Fibroblast of mammary gland (primary cell): ENCODE results near the gene GDF10.
A peak's percentile ranks its signal among the peaks of the same experiment; 100 is the strongest.

Source experiments
- DNase-seq: peaks from one replicate; pipeline ENCODE4 v3.0.0-alpha.2; 2010; ENCODE audit warnings: low read depth
- H3K4me3 ChIP-seq: 2 replicates; pipeline ENCODE4 v1.5.1; 2011; ENCODE audit warnings: low read depth, mild to moderate bottlenecking, low read length, moderate library complexity; ENCODE audit not compliant: control insufficient read depth
- CTCF ChIP-seq: conservative IDR thresholded peaks from 2 replicates; pipeline ENCODE4 v1.5.1; 2011; ENCODE audit warnings: low read depth, low read length, inconsistent platforms; ENCODE audit not compliant: control insufficient read depth, insufficient read depth

The GDF10 gene

GRCh38 chr10:47354165-47354564, 54.2 kb downstream of the GDF10 start:
- TF ChIP-seq CTCF: peak; percentile 13
- peak; percentile 6 for DNase-seq
- no peak overlapping the region for H3K4me3 ChIP-seq

GRCh38 chr10:47354900-47355299, 54.9 kb downstream of the GDF10 start:
- no peak for DNase-seq
- no peak for TF ChIP-seq CTCF
- H3K4me3 ChIP-seq: no peak overlapping the region

- DNase-seq: no peak
- H3K4me3 ChIP-seq: no peak overlapping the region
Observed at GRCh38 chr10:47356708-47357107, 56.7 kb downstream of the GDF10 start.

GRCh38 chr10:47357131-47357582, 57.2 kb downstream of the GDF10 start:
- DNase-seq: no peak
- no peak overlapping the region for H3K4me3 ChIP-seq
- no peak for TF ChIP-seq CTCF

More at GRCh38 chr10:47356708-47357107, 56.7 kb downstream of the GDF10 start:
- TF ChIP-seq CTCF: no peak

GRCh38 chr10:47357911-47358310, 57.9 kb downstream of the GDF10 start:
- no peak overlapping the region for H3K4me3 ChIP-seq
- DNase-seq: no peak
- no peak for TF ChIP-seq CTCF

- TF ChIP-seq CTCF: no peak
- no peak for DNase-seq
- H3K4me3 ChIP-seq: no peak overlapping the region
Observed at GRCh38 chr10:47358457-47358856, 58.5 kb downstream of the GDF10 start.

GRCh38 chr10:47359101-47359500, 59.1 kb downstream of the GDF10 start:
- DNase-seq: no peak
- no peak for TF ChIP-seq CTCF
- no peak overlapping the region for H3K4me3 ChIP-seq
